TTC549 (cell line): ENCODE data around the gene PIP5K1B.

Experiments used
- FAIRE-seq: peaks from 2 replicates; lab custom pipeline; 2012; peaks lifted over from hg19 to GRCh38; lab: Jason Lieb, UNC

PIP5K1B gene

GRCh38 chr9:68860419-68860818 lies 155.4 kb downstream of the PIP5K1B start:
- FAIRE-seq = no peak

GRCh38 chr9:68861436-68861835 lies 156.4 kb downstream of the PIP5K1B start:
- FAIRE-seq = no peak

GRCh38 chr9:68867066-68867465 lies 162.0 kb downstream of the PIP5K1B start:
- no peak for FAIRE-seq

GRCh38 chr9:68869022-68869421 lies 164.0 kb downstream of the PIP5K1B start:
- no peak for FAIRE-seq

- no peak for FAIRE-seq
These were observed 165.0 kb downstream of the PIP5K1B start for GRCh38 chr9:68870086-68870485.

GRCh38 chr9:68871236-68871635 lies 166.2 kb downstream of the PIP5K1B start:
- no peak for FAIRE-seq

- no peak for FAIRE-seq
These were observed 167.0 kb downstream of the PIP5K1B start for GRCh38 chr9:68872026-68872501.

- no peak for FAIRE-seq
These were observed 168.1 kb downstream of the PIP5K1B start for GRCh38 chr9:68873179-68873578.

- FAIRE-seq = no peak
These were observed 171.2 kb downstream of the PIP5K1B start for GRCh38 chr9:68876273-68876672.

- no peak for FAIRE-seq
These were observed 171.6 kb downstream of the PIP5K1B start for GRCh38 chr9:68876681-68877080.

GRCh38 chr9:68877219-68877618 lies 172.2 kb downstream of the PIP5K1B start:
- FAIRE-seq = no peak

- no peak for FAIRE-seq
These were observed 173.4 kb downstream of the PIP5K1B start for GRCh38 chr9:68878450-68878849.

- no peak for FAIRE-seq
These were observed 178.2 kb downstream of the PIP5K1B start for GRCh38 chr9:68883224-68883623.

- no peak for FAIRE-seq
These were observed 182.2 kb downstream of the PIP5K1B start for GRCh38 chr9:68887232-68887631.

GRCh38 chr9:68894502-68894901 lies 189.5 kb downstream of the PIP5K1B start:
- FAIRE-seq = no peak

GRCh38 chr9:68895741-68896478 lies 190.9 kb downstream of the PIP5K1B start:
- FAIRE-seq = no peak

- FAIRE-seq = no peak
These were observed 191.4 kb downstream of the PIP5K1B start for GRCh38 chr9:68896486-68896885.

GRCh38 chr9:68897577-68898145 lies 192.6 kb downstream of the PIP5K1B start:
- FAIRE-seq = no peak

- no peak for FAIRE-seq
These were observed 193.9 kb downstream of the PIP5K1B start for GRCh38 chr9:68898781-68899439.

- no peak for FAIRE-seq
These were observed 199.4 kb downstream of the PIP5K1B start for GRCh38 chr9:68904454-68904853.

- no peak for FAIRE-seq
These were observed 200.1 kb downstream of the PIP5K1B start for GRCh38 chr9:68905129-68905528.

- FAIRE-seq = no peak
These were observed 202.9 kb downstream of the PIP5K1B start for GRCh38 chr9:68907910-68908309.

- FAIRE-seq = no peak
These were observed 207.5 kb downstream of the PIP5K1B start for GRCh38 chr9:68912561-68912960.
